Activated CD8-positive, alpha-beta T cell treated with anti-CD3 and anti-CD28 coated beads for 36 hours (primary cell): ENCODE results near the gene L3MBTL4. TPM values are rescaled to one million over a fixed set of nuclear protein-coding genes. Genes with fewer than 3 reads are reported as not detected.

Experiments
- ATAC-seq: fragments of 200-7000 bp; cut with Tn5 transposase; one replicate; pipeline ENCODE4 v1.10.0; 2021; ENCODE audit warnings: mild to moderate bottlenecking, moderate library complexity
- CTCF ChIA-PET: fragments of 350-600 bp; sonication (Branson Sonifier 250); formaldehyde crosslinking; loops from one replicate; lab custom pipeline; 2021; ENCODE audit warnings: antibody characterized with exemption; lab: Charles Lee
- POLR2A ChIA-PET: fragments of 350-600 bp; sonication (Branson Sonifier 250); formaldehyde crosslinking; loops from one replicate; lab custom pipeline; 2021; ENCODE audit warnings: antibody characterized with exemption; lab: Charles Lee
- DNase-seq: peaks from one replicate; pipeline ENCODE4 v3.0.0-alpha.2; 2020
- H3K27ac Mint-ChIP-seq: one replicate; pipeline ENCODE4 v1.8.0; 2021; ENCODE audit warnings: mild to moderate bottlenecking, mixed read lengths
- H3K27me3 Mint-ChIP-seq: one replicate; pipeline ENCODE4 v1.8.0; 2021; ENCODE audit warnings: mixed read lengths
- H3K36me3 Mint-ChIP-seq: one replicate; pipeline ENCODE4 v1.8.0; 2021; ENCODE audit warnings: low read depth, mixed read lengths
- H3K4me1 Mint-ChIP-seq: one replicate; pipeline ENCODE4 v1.8.0; 2021; ENCODE audit warnings: low read depth, mixed read lengths
- H3K4me3 Mint-ChIP-seq: one replicate; pipeline ENCODE4 v1.8.0; 2021; ENCODE audit warnings: mild to moderate bottlenecking, moderate library complexity, mixed read lengths
- H3K9me3 Mint-ChIP-seq: one replicate; pipeline ENCODE4 v1.8.0; 2021; ENCODE audit warnings: mixed read lengths
- CTCF ChIP-seq: fragments of 200-600 bp; IDR thresholded peaks from one replicate; pipeline ENCODE4 v1.8.0; 2022; ENCODE audit warnings: antibody characterized with exemption, mild to moderate bottlenecking
- intact Hi-C: fragments of 100-400 bp; cut with micrococcal nuclease; formaldehyde crosslinking; loops from one replicate; pipeline ENCODE4 v1.10.0; 2022
- total RNA-seq, 2 experiments: library from RNA; stranded (reverse); gene quantifications; one replicate each; pipeline ENCODE4 v1.2.3, GENCODE V29; 2021

The L3MBTL4 gene
- total RNA-seq, 2 experiments from 2014 or later: not detected

- intact Hi-C loops: no loop called here
- ATAC-seq (no peak), DNase-seq (no peak)
- Mint-ChIP-seq H3K4me3 (no peak overlapping the region), H3K27ac (no peak overlapping the region), H3K9me3 (no peaks in the 10 kb centered on the region), H3K4me1 (no peaks in the 10 kb centered on the region), H3K36me3 (no peaks in the 10 kb centered on the region), H3K27me3 (peaks cover 4% of the 10 kb centered on the region)
- TF ChIP-seq CTCF: no peak
- POLR2A ChIA-PET: no interaction called here
- CTCF ChIA-PET: no interaction called here
Measured at GRCh38 chr18:5948237-5948636, 466.5 kb downstream of the L3MBTL4 start.

- no peak for DNase-seq
- H3K36me3 Mint-ChIP-seq: no peaks in the 10 kb centered on the region
- H3K27ac Mint-ChIP-seq: no peak overlapping the region
- POLR2A ChIA-PET: no interaction called here
- no peaks in the 10 kb centered on the region for H3K9me3 Mint-ChIP-seq
- no peak overlapping the region for H3K4me3 Mint-ChIP-seq
- no peaks in the 10 kb centered on the region for H3K4me1 Mint-ChIP-seq
- TF ChIP-seq CTCF: no peak
- peaks cover 6% of the 10 kb centered on the region for H3K27me3 Mint-ChIP-seq
- no peak for ATAC-seq
- intact Hi-C loops: no loop called here
- CTCF ChIA-PET: no interaction called here
Measured at GRCh38 chr18:5944448-5944847, 470.3 kb downstream of the L3MBTL4 start.

- Mint-ChIP-seq H3K4me3 (no peak overlapping the region), H3K27me3 (peaks cover 6% of the 10 kb centered on the region), H3K27ac (no peak overlapping the region), H3K36me3 (no peaks in the 10 kb centered on the region), H3K4me1 (no peaks in the 10 kb centered on the region), H3K9me3 (no peaks in the 10 kb centered on the region)
- ATAC-seq (no peak), DNase-seq (no peak)
- CTCF ChIA-PET: no interaction called here
- intact Hi-C loops: no loop called here
- POLR2A ChIA-PET: no interaction called here
- TF ChIP-seq CTCF: no peak
Measured at GRCh38 chr18:5943514-5943913, 471.2 kb downstream of the L3MBTL4 start.

GRCh38 chr18:5942591-5942990 lies 472.1 kb downstream of the L3MBTL4 start:
- TF ChIP-seq CTCF: no peak
- POLR2A ChIA-PET: no interaction called here
- Mint-ChIP-seq H3K27me3 (peaks cover 6% of the 10 kb centered on the region), H3K36me3 (no peaks in the 10 kb centered on the region), H3K27ac (no peak overlapping the region), H3K4me1 (no peaks in the 10 kb centered on the region), H3K9me3 (no peaks in the 10 kb centered on the region), H3K4me3 (no peak overlapping the region)
- ATAC-seq (no peak), DNase-seq (no peak)
- CTCF ChIA-PET: no interaction called here
- intact Hi-C loops: no loop called here

GRCh38 chr18:5941890-5942289 lies 472.8 kb downstream of the L3MBTL4 start:
- POLR2A ChIA-PET: no interaction called here
- intact Hi-C loops: no loop called here
- H3K4me1 Mint-ChIP-seq: no peaks in the 10 kb centered on the region
- H3K27ac Mint-ChIP-seq: no peak overlapping the region
- peaks cover 6% of the 10 kb centered on the region for H3K27me3 Mint-ChIP-seq
- CTCF ChIA-PET: no interaction called here
- TF ChIP-seq CTCF: no peak
- H3K36me3 Mint-ChIP-seq: no peaks in the 10 kb centered on the region
- no peak overlapping the region for H3K4me3 Mint-ChIP-seq
- ATAC-seq (no peak), DNase-seq (no peak)
- H3K9me3 Mint-ChIP-seq: no peaks in the 10 kb centered on the region
